Measurements from ENCODE around the gene C2orf42. TPM values are rescaled to one million over a fixed set of nuclear protein-coding genes. Genes with fewer than 3 reads are reported as not detected.
"Not testable (repeated sequence)": the region's sequence is repeated elsewhere in the genome, so short reads cannot be mapped to it uniquely, and the experiment has no call there.

The C2orf42 gene
- polyA plus RNA-seq, 3 donors from 2014 or later, result 12.8 to 36.8 (median 19.7) TPM

DNA sequence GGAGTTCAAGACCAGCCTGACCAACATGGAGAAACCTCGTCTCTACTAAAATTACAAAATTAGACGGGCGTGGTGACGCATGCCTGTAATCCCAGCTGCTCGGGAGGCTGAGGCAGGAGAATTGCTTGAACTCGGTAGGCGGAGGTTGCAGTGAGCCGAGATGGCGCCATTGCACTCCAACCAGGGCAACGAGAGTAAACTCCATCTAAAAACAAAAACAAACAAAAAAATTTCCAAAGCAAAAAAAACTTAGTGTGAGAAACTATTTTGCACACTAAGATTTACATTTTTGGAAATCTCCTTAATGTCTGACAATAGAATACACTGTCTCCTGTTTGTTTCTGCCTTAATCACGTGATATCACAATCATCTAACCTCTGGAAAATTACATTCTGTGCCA, 89.1 kb downstream of the C2orf42 start:
- H3K4me1 Mint-ChIP-seq, result peaks cover 32 to 46% of the 10 kb centered on the region in 2 donors
- not testable (repeated sequence) for H3K27me3 Mint-ChIP-seq (ENCODE audit: low read depth in 3 of 3); H3K27ac Mint-ChIP-seq; DNase-seq; H3K4me3 Mint-ChIP-seq; H3K9me3 Mint-ChIP-seq; H3K36me3 Mint-ChIP-seq

DNA sequence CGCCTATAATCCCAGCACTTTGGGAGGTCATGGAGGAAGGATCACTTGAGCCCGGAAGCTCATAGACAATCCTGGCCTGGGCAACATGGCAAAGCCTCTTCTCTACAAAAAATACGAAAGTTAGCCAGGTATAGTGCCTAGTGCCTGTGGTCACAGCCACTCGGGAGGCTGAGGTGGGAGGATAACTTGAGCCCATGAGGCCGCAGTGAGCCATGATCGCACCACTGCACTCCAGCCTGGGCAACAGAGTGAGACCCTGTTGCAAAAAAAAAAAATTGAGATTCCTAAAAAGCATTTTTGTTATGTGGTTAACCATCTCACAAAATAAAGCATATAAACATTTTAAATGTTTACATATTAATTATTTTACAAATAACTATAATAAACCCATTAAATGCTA, 89.6 kb downstream of the C2orf42 start:
- Mint-ChIP-seq H3K27me3 (ENCODE audit: low read depth in 3 of 3) (peaks cover 0 to 2% (median 0%) of the 10 kb centered on the region in 3 donors), H3K36me3 (no peaks in the 10 kb centered on the region), H3K9me3 (no peaks in the 10 kb centered on the region), H3K4me1 (peaks cover 32 to 46% of the 10 kb centered on the region in 2 donors), H3K4me3 (no peak overlapping the region), H3K27ac (peak overlapping the region in 1 of 6 donors; percentile 55)
- DNase-seq, result no peak

Other genes with a start within 250 kb of the C2orf42 start
- gene ASPRV1, start 229.4 kb downstream of the C2orf42 start, polyA plus RNA-seq, result 1 to 10 TPM in 1 of 3 donors, under 1 TPM in 2; 0.09 to 1.8 (median 0.29) TPM
- gene PCBP1, start 103.5 kb downstream of the C2orf42 start, polyA plus RNA-seq, result 100 to 1,000 TPM; 184 to 233 (median 232) TPM
- 10 to 100 TPM; 37.1 to 64.3 (median 46.4) TPM for gene TIA1, start 57.6 kb upstream of the C2orf42 start, polyA plus RNA-seq
- gene PCYOX1, start 67.1 kb upstream of the C2orf42 start, polyA plus RNA-seq, result 10 to 100 TPM; 19.5 to 25.7 (median 21.8) TPM
- 100 to 1,000 TPM; 164 to 217 (median 188) TPM for gene SNRPG, start 102.7 kb upstream of the C2orf42 start, polyA plus RNA-seq
- gene FAM136A, start 111.0 kb upstream of the C2orf42 start, polyA plus RNA-seq, result 10 to 100 TPM; 38.4 to 68.6 (median 46.1) TPM

Measured in immature natural killer cell (primary cell).